ENCODE results near the gene PIH1D2.

PIH1D2 gene

GRCh38 chr11:112113539-112114457, 40.0 kb upstream of the PIH1D2 start:
- Histone ChIP-seq H3K4me1 (ENCODE audit: low read length) (peaks cover 9% of the 10 kb centered on the region), H3K4me2 (ENCODE audit: low read depth, low read length) (peak overlapping the region; percentile 4; the same call in 1 of the 2 replicates), H3K9me3 (replicated peaks; ENCODE audit: insufficient read depth, low read length) (no peaks in the 10 kb centered on the region), H3K79me2 (ENCODE audit: low read length) (no peaks in the 10 kb centered on the region), H4K20me1 (ENCODE audit: insufficient read depth, low read length) (no peaks in the 10 kb centered on the region), H3K4me3 (ENCODE audit: low read length) (no peak overlapping the region), H2AFZ (ENCODE audit: low read length) (0 out of 2 replicates have a peak overlapping the region, but pooled peaks have one; percentile 17), H3K9me2 (replicated peaks; ENCODE audit: insufficient read depth, low read length) (no peaks in the 10 kb centered on the region), H3F3A (ENCODE audit: insufficient read depth, low read length) (no peaks in the 10 kb centered on the region), H3K27me3 (replicated peaks; ENCODE audit: insufficient read depth, low read length) (no peaks in the 10 kb centered on the region), H3K27ac (ENCODE audit: low read length) (no peak overlapping the region), H3K9ac (ENCODE audit: low read length) (no peak overlapping the region), H3K36me3 (replicated peaks; ENCODE audit: insufficient read depth, low read length) (no peaks in the 10 kb centered on the region)
- TF ChIP-seq CTCF (IDR thresholded peaks at IDR 0.05; ENCODE audit: low read length) = peak; percentile 52
- TF ChIP-seq EZH2 (optimal IDR thresholded peaks at IDR 0.05; ENCODE audit: low read depth, low read length) = no peak
- TF ChIP-seq EZH2phosphoT487 (IDR thresholded peaks at IDR 0.05; ENCODE audit: low read length) = no peak
- DNase-seq = peak; percentile 47

- no peaks in the 10 kb centered on the region for H3K9me2 ChIP-seq (replicated peaks; ENCODE audit: insufficient read depth, low read length)
- H3K27me3 ChIP-seq (replicated peaks; ENCODE audit: insufficient read depth, low read length) = no peaks in the 10 kb centered on the region
- no peak overlapping the region for H3K4me3 ChIP-seq (ENCODE audit: low read length)
- H3K9ac ChIP-seq (ENCODE audit: low read length) = no peak overlapping the region
- H3K27ac ChIP-seq (ENCODE audit: low read length) = no peak overlapping the region
- no peaks in the 10 kb centered on the region for H3K79me2 ChIP-seq (ENCODE audit: low read length)
- H2AFZ ChIP-seq (ENCODE audit: low read length) = no peak overlapping the region
- DNase-seq = no peak
- no peaks in the 10 kb centered on the region for H3K36me3 ChIP-seq (replicated peaks; ENCODE audit: insufficient read depth, low read length)
- H3F3A ChIP-seq (ENCODE audit: insufficient read depth, low read length) = no peaks in the 10 kb centered on the region
- H3K4me2 ChIP-seq (ENCODE audit: low read depth, low read length) = no peak overlapping the region
- H3K9me3 ChIP-seq (replicated peaks; ENCODE audit: insufficient read depth, low read length) = no peaks in the 10 kb centered on the region
- H3K4me1 ChIP-seq (ENCODE audit: low read length) = no peaks in the 10 kb centered on the region
- no peaks in the 10 kb centered on the region for H4K20me1 ChIP-seq (ENCODE audit: insufficient read depth, low read length)
- TF ChIP-seq EZH2 (optimal IDR thresholded peaks at IDR 0.05; ENCODE audit: low read depth, low read length) (no peak), EZH2phosphoT487 (IDR thresholded peaks at IDR 0.05; ENCODE audit: low read length) (no peak), CTCF (IDR thresholded peaks at IDR 0.05; ENCODE audit: low read length) (no peak)
Observed at GRCh38 chr11:112106070-112106469, 32.3 kb upstream of the PIH1D2 start.

- Histone ChIP-seq H3K9me3 (replicated peaks; ENCODE audit: insufficient read depth, low read length) (no peaks in the 10 kb centered on the region), H3K4me2 (ENCODE audit: low read depth, low read length) (no peak overlapping the region), H3K27me3 (replicated peaks; ENCODE audit: insufficient read depth, low read length) (no peaks in the 10 kb centered on the region), H3F3A (ENCODE audit: insufficient read depth, low read length) (no peaks in the 10 kb centered on the region), H2AFZ (ENCODE audit: low read length) (no peak overlapping the region), H3K79me2 (ENCODE audit: low read length) (no peaks in the 10 kb centered on the region), H3K36me3 (replicated peaks; ENCODE audit: insufficient read depth, low read length) (no peaks in the 10 kb centered on the region), H3K4me3 (ENCODE audit: low read length) (no peak overlapping the region), H3K9ac (ENCODE audit: low read length) (no peak overlapping the region), H3K4me1 (ENCODE audit: low read length) (no peaks in the 10 kb centered on the region), H3K27ac (ENCODE audit: low read length) (no peak overlapping the region), H4K20me1 (ENCODE audit: insufficient read depth, low read length) (no peaks in the 10 kb centered on the region), H3K9me2 (replicated peaks; ENCODE audit: insufficient read depth, low read length) (no peaks in the 10 kb centered on the region)
- TF ChIP-seq CTCF (IDR thresholded peaks at IDR 0.05; ENCODE audit: low read length) (no peak), EZH2 (optimal IDR thresholded peaks at IDR 0.05; ENCODE audit: low read depth, low read length) (no peak), EZH2phosphoT487 (IDR thresholded peaks at IDR 0.05; ENCODE audit: low read length) (no peak)
- DNase-seq = no peak
Observed at GRCh38 chr11:112103446-112103845, 29.6 kb upstream of the PIH1D2 start.
